ENCODE data around the gene MOV10L1.

Gene MOV10L1

GRCh38 chr22:50048836-50049235 lies 41.0 kb upstream of the MOV10L1 start:
- no peaks in the 10 kb centered on the region for H3K27me3 ChIP-seq (ENCODE audit: control insufficient read depth, insufficient read depth, low read length, poor library complexity, severe bottlenecking)
- no peaks in the 10 kb centered on the region for H3K36me3 ChIP-seq (ENCODE audit: control insufficient read depth, insufficient read depth, low read length)
- H3K4me1 ChIP-seq (ENCODE audit: control insufficient read depth, insufficient read depth, low read length), result no peaks in the 10 kb centered on the region
- no peak overlapping the region for H3K4me3 ChIP-seq (ENCODE audit: insufficient read depth, low read depth, low read length)
- H3K9me3 ChIP-seq (ENCODE audit: control insufficient read depth, low read length), result no peaks in the 10 kb centered on the region
- H3K27ac ChIP-seq (ENCODE audit: insufficient read depth, low read depth, low read length, poor library complexity, severe bottlenecking), result no peak overlapping the region
- WGBS, 2 experiments, result 87 to 89% methylated on average over 17 of the region's 17 CpGs

GRCh38 chr22:50049299-50050195 lies 40.3 kb upstream of the MOV10L1 start:
- Histone ChIP-seq H3K4me1 (ENCODE audit: control insufficient read depth, insufficient read depth, low read length) (no peaks in the 10 kb centered on the region), H3K27me3 (ENCODE audit: control insufficient read depth, insufficient read depth, low read length, poor library complexity, severe bottlenecking) (no peaks in the 10 kb centered on the region), H3K9me3 (ENCODE audit: control insufficient read depth, low read length) (no peaks in the 10 kb centered on the region), H3K36me3 (ENCODE audit: control insufficient read depth, insufficient read depth, low read length) (no peaks in the 10 kb centered on the region), H3K27ac (ENCODE audit: insufficient read depth, low read depth, low read length, poor library complexity, severe bottlenecking) (no peak overlapping the region), H3K4me3 (ENCODE audit: insufficient read depth, low read depth, low read length) (no peak overlapping the region)
- 93% methylated on average over 36 of the region's 36 CpGs for WGBS, 2 experiments

- Histone ChIP-seq H3K9me3 (ENCODE audit: control insufficient read depth, low read length) (no peaks in the 10 kb centered on the region), H3K4me1 (ENCODE audit: control insufficient read depth, insufficient read depth, low read length) (no peaks in the 10 kb centered on the region), H3K27me3 (ENCODE audit: control insufficient read depth, insufficient read depth, low read length, poor library complexity, severe bottlenecking) (peaks cover 2% of the 10 kb centered on the region), H3K27ac (ENCODE audit: insufficient read depth, low read depth, low read length, poor library complexity, severe bottlenecking) (no peak overlapping the region), H3K36me3 (ENCODE audit: control insufficient read depth, insufficient read depth, low read length) (no peaks in the 10 kb centered on the region), H3K4me3 (ENCODE audit: insufficient read depth, low read depth, low read length) (no peak overlapping the region)
- WGBS, 2 experiments, result 91 to 93% methylated on average over 18 of the region's 18 CpGs
These were observed 37.9 kb upstream of the MOV10L1 start for GRCh38 chr22:50051930-50052329.

- Histone ChIP-seq H3K27ac (ENCODE audit: insufficient read depth, low read depth, low read length, poor library complexity, severe bottlenecking) (no peak overlapping the region), H3K4me1 (ENCODE audit: control insufficient read depth, insufficient read depth, low read length) (no peaks in the 10 kb centered on the region), H3K4me3 (ENCODE audit: insufficient read depth, low read depth, low read length) (no peak overlapping the region), H3K9me3 (ENCODE audit: control insufficient read depth, low read length) (no peaks in the 10 kb centered on the region), H3K36me3 (ENCODE audit: control insufficient read depth, insufficient read depth, low read length) (no peaks in the 10 kb centered on the region), H3K27me3 (ENCODE audit: control insufficient read depth, insufficient read depth, low read length, poor library complexity, severe bottlenecking) (peaks cover 21% of the 10 kb centered on the region)
- 94 to 96% methylated on average over 18 of the region's 18 CpGs for WGBS, 2 experiments
These were observed 35.9 kb upstream of the MOV10L1 start for GRCh38 chr22:50053861-50054260.

GRCh38 chr22:50056214-50056972 lies 33.4 kb upstream of the MOV10L1 start:
- 86 to 87% methylated on average over 34 of the region's 34 CpGs for WGBS, 2 experiments
- Histone ChIP-seq H3K4me3 (ENCODE audit: insufficient read depth, low read depth, low read length) (no peak overlapping the region), H3K9me3 (ENCODE audit: control insufficient read depth, low read length) (no peaks in the 10 kb centered on the region), H3K27me3 (ENCODE audit: control insufficient read depth, insufficient read depth, low read length, poor library complexity, severe bottlenecking) (peaks cover 23% of the 10 kb centered on the region), H3K4me1 (ENCODE audit: control insufficient read depth, insufficient read depth, low read length) (peaks cover 10% of the 10 kb centered on the region), H3K36me3 (ENCODE audit: control insufficient read depth, insufficient read depth, low read length) (no peaks in the 10 kb centered on the region), H3K27ac (ENCODE audit: insufficient read depth, low read depth, low read length, poor library complexity, severe bottlenecking) (no peak overlapping the region)

GRCh38 chr22:50057278-50058060 lies 32.3 kb upstream of the MOV10L1 start:
- WGBS, 2 experiments, result 86 to 88% methylated on average over 14 of the region's 14 CpGs
- Histone ChIP-seq H3K36me3 (ENCODE audit: control insufficient read depth, insufficient read depth, low read length) (no peaks in the 10 kb centered on the region), H3K27me3 (ENCODE audit: control insufficient read depth, insufficient read depth, low read length, poor library complexity, severe bottlenecking) (peaks cover 23% of the 10 kb centered on the region), H3K9me3 (ENCODE audit: control insufficient read depth, low read length) (no peaks in the 10 kb centered on the region), H3K27ac (ENCODE audit: insufficient read depth, low read depth, low read length, poor library complexity, severe bottlenecking) (no peak overlapping the region), H3K4me3 (ENCODE audit: insufficient read depth, low read depth, low read length) (no peak overlapping the region), H3K4me1 (ENCODE audit: control insufficient read depth, insufficient read depth, low read length) (peaks cover 10% of the 10 kb centered on the region)

- peak within 1 kb of the TSS; percentile 34 for H3K4me3 ChIP-seq (ENCODE audit: insufficient read depth, low read depth, low read length)
- no peaks in the 10 kb centered on the region for H3K36me3 ChIP-seq (ENCODE audit: control insufficient read depth, insufficient read depth, low read length)
- peaks cover 23% of the 10 kb centered on the region for H3K27me3 ChIP-seq (ENCODE audit: control insufficient read depth, insufficient read depth, low read length, poor library complexity, severe bottlenecking)
- no peak within 1 kb of the TSS for H3K27ac ChIP-seq (ENCODE audit: insufficient read depth, low read depth, low read length, poor library complexity, severe bottlenecking)
- no peaks in the 10 kb centered on the region for H3K9me3 ChIP-seq (ENCODE audit: control insufficient read depth, low read length)
- peaks cover 10% of the 10 kb centered on the region for H3K4me1 ChIP-seq (ENCODE audit: control insufficient read depth, insufficient read depth, low read length)
- 6% methylated on average over 102 of the region's 102 CpGs for WGBS, 2 experiments
These were observed 31.5 kb upstream of the MOV10L1 start, which contains the start of gene TTLL8 for GRCh38 chr22:50058061-50058905. TSS of gene TTLL8 (minus strand) at chr22:50058298.

GRCh38 chr22:50058906-50059880 lies 30.6 kb upstream of the MOV10L1 start:
- Histone ChIP-seq H3K4me3 (ENCODE audit: insufficient read depth, low read depth, low read length) (peak overlapping the region; percentile 34), H3K9me3 (ENCODE audit: control insufficient read depth, low read length) (no peaks in the 10 kb centered on the region), H3K36me3 (ENCODE audit: control insufficient read depth, insufficient read depth, low read length) (no peaks in the 10 kb centered on the region), H3K4me1 (ENCODE audit: control insufficient read depth, insufficient read depth, low read length) (peaks cover 10% of the 10 kb centered on the region), H3K27me3 (ENCODE audit: control insufficient read depth, insufficient read depth, low read length, poor library complexity, severe bottlenecking) (peaks cover 23% of the 10 kb centered on the region), H3K27ac (ENCODE audit: insufficient read depth, low read depth, low read length, poor library complexity, severe bottlenecking) (no peak overlapping the region)
- 3 to 4% methylated on average over 30 to 31 of the region's 31 CpGs for WGBS, 2 experiments

Data from ectodermal cell (in vitro differentiated cells).